Measurements from ENCODE around the gene LTO1.
"Not testable (repeated sequence)": the region's sequence is repeated elsewhere in the genome, so short reads cannot be mapped to it uniquely, and the experiment has no call there.

Gene LTO1

GRCh38 chr11:69700278-69701140, 25.4 kb upstream of the LTO1 start:
- DNase-seq: no peak

- DNase-seq: no peak
Observed at GRCh38 chr11:69699213-69699612, 24.1 kb upstream of the LTO1 start.

GRCh38 chr11:69698362-69698761, 23.2 kb upstream of the LTO1 start:
- no peak for DNase-seq

- no peak for DNase-seq
Observed at GRCh38 chr11:69697861-69698260, 22.7 kb upstream of the LTO1 start.

- DNase-seq: no peak
Observed at GRCh38 chr11:69697469-69697843, 22.3 kb upstream of the LTO1 start.

GRCh38 chr11:69696749-69697468, 21.8 kb upstream of the LTO1 start:
- no peak for DNase-seq

- not testable (repeated sequence) for DNase-seq
Observed at GRCh38 chr11:69695995-69696394, 20.8 kb upstream of the LTO1 start.

GRCh38 chr11:69695581-69695980, 20.4 kb upstream of the LTO1 start:
- no peak for DNase-seq

GRCh38 chr11:69694781-69695180, 19.6 kb upstream of the LTO1 start:
- no peak for DNase-seq

- DNase-seq: no peak
Observed at GRCh38 chr11:69692422-69692821, 17.3 kb upstream of the LTO1 start.

GRCh38 chr11:69691463-69691862, 16.3 kb upstream of the LTO1 start:
- no peak for DNase-seq

GRCh38 chr11:69689484-69690319, 14.5 kb upstream of the LTO1 start:
- DNase-seq: no peak

- not testable (repeated sequence) for DNase-seq
Observed at GRCh38 chr11:69687969-69688771, 13.0 kb upstream of the LTO1 start.

- DNase-seq: no peak
Observed at GRCh38 chr11:69686856-69687255, 11.7 kb upstream of the LTO1 start.

GRCh38 chr11:69686452-69686851, 11.3 kb upstream of the LTO1 start:
- DNase-seq: no peak

GRCh38 chr11:69685348-69685747, 10.2 kb upstream of the LTO1 start:
- DNase-seq: no peak

GRCh38 chr11:69684651-69685050, 9.5 kb upstream of the LTO1 start:
- DNase-seq: no peak

GRCh38 chr11:69683764-69684333, 8.7 kb upstream of the LTO1 start:
- DNase-seq: no peak

- DNase-seq: no peak
Observed at GRCh38 chr11:69682681-69683326, 7.7 kb upstream of the LTO1 start.

- no peak for DNase-seq
Observed at GRCh38 chr11:69682221-69682620, 7.1 kb upstream of the LTO1 start.

- DNase-seq: no peak
Observed at GRCh38 chr11:69680688-69681087, 5.5 kb upstream of the LTO1 start.

- no peak for DNase-seq
Observed at GRCh38 chr11:69677749-69678148, 2.6 kb upstream of the LTO1 start.
